Superior temporal gyrus (tissue), 1 donor: Measurements from ENCODE around the gene METTL8.

Experiments used
- DNase-seq: peaks from one replicate; pipeline ENCODE4 v3.0.0-alpha.2; 2016; ENCODE audit errors: extremely low spot score

Gene METTL8

GRCh38 chr2:171433763-171434012 lies at the start of gene METTL8:
Gene METTL8, minus strand, starts transcription at chr2:171433990. Its CDS starts 41,805 bp downstream, at chr2:171392185.
- no peak for DNase-seq

GRCh38 chr2:171482877-171483276 lies 49.1 kb upstream of the METTL8 start:
- DNase-seq: no peak

GRCh38 chr2:171482308-171482707 lies 48.5 kb upstream of the METTL8 start:
- no peak for DNase-seq

- DNase-seq: no peak
These were observed 47.1 kb upstream of the METTL8 start for GRCh38 chr2:171480908-171481307.

GRCh38 chr2:171479154-171479814 lies 45.5 kb upstream of the METTL8 start:
- DNase-seq: no peak

GRCh38 chr2:171478345-171478744 lies 44.6 kb upstream of the METTL8 start:
- DNase-seq: no peak

GRCh38 chr2:171475979-171476378 lies 42.2 kb upstream of the METTL8 start:
- DNase-seq: no peak

GRCh38 chr2:171470129-171470528 lies 36.3 kb upstream of the METTL8 start:
- DNase-seq: no peak

- DNase-seq: no peak
These were observed 35.4 kb upstream of the METTL8 start for GRCh38 chr2:171469176-171469575.

GRCh38 chr2:171460537-171460936 lies 26.7 kb upstream of the METTL8 start:
- no peak for DNase-seq

- DNase-seq: no peak
These were observed 25.7 kb upstream of the METTL8 start for GRCh38 chr2:171459498-171459897.

- DNase-seq: no peak
These were observed 19.0 kb upstream of the METTL8 start for GRCh38 chr2:171452773-171453172.

- DNase-seq: no peak
These were observed 17.3 kb upstream of the METTL8 start for GRCh38 chr2:171451074-171451473.

- no peak for DNase-seq
These were observed 13.9 kb upstream of the METTL8 start for GRCh38 chr2:171447675-171448074.

- no peak for DNase-seq
These were observed 7.7 kb upstream of the METTL8 start for GRCh38 chr2:171441470-171441869.

- DNase-seq: no peak
These were observed 2.5 kb upstream of the METTL8 start for GRCh38 chr2:171436307-171436706.

- peak; percentile 96 for DNase-seq
These were observed 511 bp upstream of the METTL8 start, which contains the start of gene DCAF17 for GRCh38 chr2:171434013-171434989. Gene DCAF17, plus strand, starts transcription at chr2:171434226. Its CDS starts 352 bp downstream, at chr2:171434578.

GRCh38 chr2:171432969-171433762 lies 624 bp downstream of the METTL8 start:
- DNase-seq: no peak

GRCh38 chr2:171432206-171432968 lies 1.4 kb downstream of the METTL8 start:
- DNase-seq: no peak

- no peak for DNase-seq
These were observed 2.1 kb downstream of the METTL8 start for GRCh38 chr2:171431677-171432167.
